ENCODE results near the gene CARM1. TPM values are rescaled to one million over a fixed set of nuclear protein-coding genes. Genes with fewer than 3 reads are reported as not detected.

Gene CARM1
- total and polyA plus RNA-seq, 2 donors (not counting 3 experiments of a cell fraction or from before 2014, with no cell fraction given): 65.6 to 70.8 TPM

DNA sequence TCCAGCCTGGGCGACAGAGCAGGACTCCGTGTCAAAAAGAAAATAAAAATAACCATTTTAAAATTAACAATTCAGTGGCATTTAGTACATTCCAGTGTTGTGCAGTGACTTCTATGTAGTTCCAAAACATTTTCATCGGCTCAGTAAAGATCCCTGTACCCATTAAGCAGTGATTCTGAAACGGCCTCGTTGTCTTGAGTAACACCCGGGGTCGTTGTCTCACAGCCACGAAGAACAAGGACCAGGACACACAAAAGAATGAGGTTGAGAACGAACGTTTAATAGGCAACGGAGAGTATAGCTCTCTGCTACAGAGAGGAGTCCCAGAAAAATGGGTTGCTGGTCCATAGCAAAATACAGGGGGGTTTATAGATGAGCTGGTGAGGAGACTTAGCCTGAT is 33.0 kb upstream of the CARM1 start:
- Histone ChIP-seq H3K9ac (replicated peaks; ENCODE audit: extremely low read depth, insufficient read depth, low read length) (no peak overlapping the region), H3K27me3 (ENCODE audit: control insufficient read depth in 2 of 2, insufficient read depth in 2 of 2, low read length in 2 of 2) (no peaks in the 10 kb centered on the region), H3K36me3 (ENCODE audit: control insufficient read depth in 2 of 2, extremely low read depth in 1 of 2, insufficient read depth in 2 of 2, low read length in 2 of 2) (peaks cover 0 to 4% of the 10 kb centered on the region in 2 experiments), H3K9me1 (replicated peaks; ENCODE audit: control insufficient read depth, extremely low read depth, insufficient read depth, low read length) (no peaks in the 10 kb centered on the region), H3K4me2 (ENCODE audit: insufficient read depth, low read length) (no peak overlapping the region), H3K4me3 (replicated peaks in 1 of 3; ENCODE audit: insufficient read depth in 1 of 3, low read depth in 1 of 3, low read length in 3 of 3) (no peak overlapping the region), H2AFZ (ENCODE audit: low read depth, low read length) (no peak overlapping the region), H3K4me1 (ENCODE audit: control insufficient read depth, extremely low read depth, insufficient read depth, low read length) (peaks cover 9% of the 10 kb centered on the region), H3K79me2 (ENCODE audit: control insufficient read depth, insufficient read depth, low read length) (no peaks in the 10 kb centered on the region), H3K9me3 (replicated peaks; ENCODE audit: control insufficient read depth, insufficient read depth, low read length) (no peaks in the 10 kb centered on the region), H4K20me1 (replicated peaks; ENCODE audit: control insufficient read depth, extremely low read depth, insufficient read depth, low read length) (no peaks in the 10 kb centered on the region), H3K27ac (ENCODE audit: insufficient read depth, low read depth, low read length) (no peak overlapping the region)
- FAIRE-seq (no peak), DNase-seq (ENCODE audit: low read depth, low spot score) (no peak)
- ChIA-PET POLR2A (no interaction called here), CTCF (interaction anchor here (0.8 to 3.6 kb wide), 5 partner anchors 11 to 32 kb away, joined by 3 to 39 read pairs (median 6); partner anchors contain the start of gene CARM1)
- dilution Hi-C loops (cut with MboI; ENCODE audit: extremely low pct_ligation_motif_present, low sequenced_read_pairs) (no loop called here), intact Hi-C loops (cut with micrococcal nuclease) (no loop called here)
- BruUV-seq (replicated peaks): no TSS peak
- no peak for TF ChIP-seq EZH2 (IDR thresholded peaks at IDR 0.05; ENCODE audit: borderline replicate concordance, low read depth, low read length, severe bottlenecking)
- TF ChIP-seq, protein P1, sequence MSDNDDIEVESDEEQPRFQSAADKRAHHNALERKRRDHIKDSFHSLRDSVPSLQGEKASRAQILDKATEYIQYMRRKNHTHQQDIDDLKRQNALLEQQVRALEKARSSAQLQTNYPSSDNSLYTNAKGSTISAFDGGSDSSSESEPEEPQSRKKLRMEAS (IDR thresholded peaks at IDR 0.05; ENCODE audit: insufficient read depth, insufficient read length): no peak
- TF ChIP-seq MYC (IDR thresholded peaks at IDR 0.05; ENCODE audit: low read depth, low read length): no peak
- no peak for TF ChIP-seq POLR2A (IDR thresholded peaks at IDR 0.05; ENCODE audit: low read depth, low read length)
- TF ChIP-seq FOS (IDR thresholded peaks at IDR 0.05; ENCODE audit: borderline replicate concordance, insufficient read depth, low read length): no peak
- TF ChIP-seq, protein P2, sequence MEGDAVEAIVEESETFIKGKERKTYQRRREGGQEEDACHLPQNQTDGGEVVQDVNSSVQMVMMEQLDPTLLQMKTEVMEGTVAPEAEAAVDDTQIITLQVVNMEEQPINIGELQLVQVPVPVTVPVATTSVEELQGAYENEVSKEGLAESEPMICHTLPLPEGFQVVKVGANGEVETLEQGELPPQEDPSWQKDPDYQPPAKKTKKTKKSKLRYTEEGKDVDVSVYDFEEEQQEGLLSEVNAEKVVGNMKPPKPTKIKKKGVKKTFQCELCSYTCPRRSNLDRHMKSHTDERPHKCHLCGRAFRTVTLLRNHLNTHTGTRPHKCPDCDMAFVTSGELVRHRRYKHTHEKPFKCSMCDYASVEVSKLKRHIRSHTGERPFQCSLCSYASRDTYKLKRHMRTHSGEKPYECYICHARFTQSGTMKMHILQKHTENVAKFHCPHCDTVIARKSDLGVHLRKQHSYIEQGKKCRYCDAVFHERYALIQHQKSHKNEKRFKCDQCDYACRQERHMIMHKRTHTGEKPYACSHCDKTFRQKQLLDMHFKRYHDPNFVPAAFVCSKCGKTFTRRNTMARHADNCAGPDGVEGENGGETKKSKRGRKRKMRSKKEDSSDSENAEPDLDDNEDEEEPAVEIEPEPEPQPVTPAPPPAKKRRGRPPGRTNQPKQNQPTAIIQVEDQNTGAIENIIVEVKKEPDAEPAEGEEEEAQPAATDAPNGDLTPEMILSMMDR (IDR thresholded peaks at IDR 0.05; ENCODE audit: extremely low read depth in 1 of 2, insufficient read depth in 1 of 2, low read depth in 1 of 2, low read length in 2 of 2): no peak
